ENCODE measurements around the gene MAPRE3.

The MAPRE3 gene

GRCh38 chr2:26932974-26933373, 37.5 kb upstream of the MAPRE3 start:
- TF ChIP-seq CTCF (IDR thresholded peaks at IDR 0.05; ENCODE audit: control insufficient read depth, extremely low read depth, insufficient read depth): no peak
- no peak overlapping the region for H3K4me3 ChIP-seq (ENCODE audit: low read depth, low read length)
- no peak for DNase-seq (ENCODE audit: low read depth)

GRCh38 chr2:26933431-26934334, 36.8 kb upstream of the MAPRE3 start:
- DNase-seq (ENCODE audit: low read depth): no peak
- TF ChIP-seq CTCF (IDR thresholded peaks at IDR 0.05; ENCODE audit: control insufficient read depth, extremely low read depth, insufficient read depth): no peak
- H3K4me3 ChIP-seq (ENCODE audit: low read depth, low read length): no peak overlapping the region

GRCh38 chr2:26934335-26934724, 36.1 kb upstream of the MAPRE3 start:
- no peak overlapping the region for H3K4me3 ChIP-seq (ENCODE audit: low read depth, low read length)
- no peak for TF ChIP-seq CTCF (IDR thresholded peaks at IDR 0.05; ENCODE audit: control insufficient read depth, extremely low read depth, insufficient read depth)
- DNase-seq (ENCODE audit: low read depth): no peak

- DNase-seq (ENCODE audit: low read depth): no peak
- H3K4me3 ChIP-seq (ENCODE audit: low read depth, low read length): no peak overlapping the region
- no peak for TF ChIP-seq CTCF (IDR thresholded peaks at IDR 0.05; ENCODE audit: control insufficient read depth, extremely low read depth, insufficient read depth)
These were observed 35.5 kb upstream of the MAPRE3 start for GRCh38 chr2:26934985-26935384.

GRCh38 chr2:26936855-26937254, 33.6 kb upstream of the MAPRE3 start:
- no peak for TF ChIP-seq CTCF (IDR thresholded peaks at IDR 0.05; ENCODE audit: control insufficient read depth, extremely low read depth, insufficient read depth)
- H3K4me3 ChIP-seq (ENCODE audit: low read depth, low read length): no peak overlapping the region
- no peak for DNase-seq (ENCODE audit: low read depth)

- DNase-seq (ENCODE audit: low read depth): no peak
- no peak for TF ChIP-seq CTCF (IDR thresholded peaks at IDR 0.05; ENCODE audit: control insufficient read depth, extremely low read depth, insufficient read depth)
- H3K4me3 ChIP-seq (ENCODE audit: low read depth, low read length): no peak overlapping the region
These were observed 31.9 kb upstream of the MAPRE3 start for GRCh38 chr2:26938399-26939118.

All from LNCaP clone FGC (cell line).